Measurements from ENCODE around the gene PLBD2. TPM values are rescaled to one million over a fixed set of nuclear protein-coding genes. Genes with fewer than 3 reads are reported as not detected.
A peak's percentile ranks its signal among the peaks of the same experiment; 100 is the strongest.

PLBD2 gene
- total and polyA plus RNA-seq, 9 of the 15 experiments (the other 6 are each of a cell fraction or from before 2014, with no cell fraction given): 2.4 to 37.4 (median 6.0) TPM

- TF ChIP-seq PHF8 (IDR thresholded peaks at IDR 0.05; ENCODE audit: borderline replicate concordance, low read length): no peak
- TF ChIP-seq KDM1A (IDR thresholded peaks at IDR 0.05): peak in 1 of 2 experiments; percentile 94; a peak in 2 of 4 replicates
- no peak for TF ChIP-seq ZNF830 (CRISPR knock-in tag; IDR thresholded peaks at IDR 0.05)
- no peak for TF ChIP-seq L3MBTL2 (IDR thresholded peaks at IDR 0.05)
- TF ChIP-seq ZEB2 (IDR thresholded peaks at IDR 0.05): no peak
- TF ChIP-seq, protein P1, sequence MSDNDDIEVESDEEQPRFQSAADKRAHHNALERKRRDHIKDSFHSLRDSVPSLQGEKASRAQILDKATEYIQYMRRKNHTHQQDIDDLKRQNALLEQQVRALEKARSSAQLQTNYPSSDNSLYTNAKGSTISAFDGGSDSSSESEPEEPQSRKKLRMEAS (CRISPR knock-in tag; IDR thresholded peaks at IDR 0.05): no peak
- TF ChIP-seq RFX5 (IDR thresholded peaks at IDR 0.05; ENCODE audit: low read depth, low read length): no peak
- no peak for TF ChIP-seq ZNF384 (IDR thresholded peaks at IDR 0.05; ENCODE audit: low read depth, low read length)
- TF ChIP-seq ZNF77 (CRISPR knock-in tag; IDR thresholded peaks at IDR 0.05): no peak
- peak; percentile 66 for TF ChIP-seq PHF20 (IDR thresholded peaks at IDR 0.05; ENCODE audit: partially characterized antibody)
- no peak for TF ChIP-seq RFX1 (IDR thresholded peaks at IDR 0.05)
- no peak for TF ChIP-seq CTCFL (IDR thresholded peaks at IDR 0.05; ENCODE audit: borderline replicate concordance, insufficient read depth, low read depth, low read length, poor library complexity, severe bottlenecking)
- TF ChIP-seq MBD1 (CRISPR knock-in tag; IDR thresholded peaks at IDR 0.05): no peak
- TF ChIP-seq ARHGAP35 (IDR thresholded peaks at IDR 0.05; ENCODE audit: partially characterized antibody): peak; percentile 46
- TF ChIP-seq ZNF274 (IDR thresholded peaks at IDR 0.05; ENCODE audit: borderline replicate concordance, low read depth, low read length): no peak
- TF ChIP-seq CHD4 (IDR thresholded peaks at IDR 0.05; ENCODE audit: insufficient read depth, insufficient replicate concordance, low read depth, low read length, poor library complexity, severe bottlenecking): no peak
- no peak for TF ChIP-seq ATF6 (CRISPR knock-in tag; IDR thresholded peaks at IDR 0.05)
- no peak for TF ChIP-seq SAFB (IDR thresholded peaks at IDR 0.05; ENCODE audit: borderline replicate concordance, low read depth, low read length)
- peak; percentile 29; the same call in 1 of the 2 replicates for TF ChIP-seq MYBL2 (IDR thresholded peaks at IDR 0.05; ENCODE audit: low read depth)
- no peak for TF ChIP-seq MYBL2 (CRISPR knock-in tag; IDR thresholded peaks at IDR 0.05; ENCODE audit: borderline replicate concordance)
- TF ChIP-seq ZNF133 (CRISPR knock-in tag; IDR thresholded peaks at IDR 0.05): no peak
- no peak for TF ChIP-seq TGIF2 (CRISPR knock-in tag; IDR thresholded peaks at IDR 0.05)
- TF ChIP-seq HMBOX1 (IDR thresholded peaks at IDR 0.05): no peak
These were observed 40.2 kb upstream of the PLBD2 start (continued) for GRCh38 chr12:113318046-113318656.

All from K562 (cell line).